GM15510 (cell line): Measurements from ENCODE around the gene KIAA0586.

ENCODE experiments used
- POLR2A ChIP-seq: IDR thresholded peaks from 3 replicates; pipeline ENCODE4 v1.6.1; 2011; ENCODE audit warnings: borderline replicate concordance; ENCODE audit not compliant: insufficient read length; ENCODE audit errors: extremely low read depth

KIAA0586 gene

DNA sequence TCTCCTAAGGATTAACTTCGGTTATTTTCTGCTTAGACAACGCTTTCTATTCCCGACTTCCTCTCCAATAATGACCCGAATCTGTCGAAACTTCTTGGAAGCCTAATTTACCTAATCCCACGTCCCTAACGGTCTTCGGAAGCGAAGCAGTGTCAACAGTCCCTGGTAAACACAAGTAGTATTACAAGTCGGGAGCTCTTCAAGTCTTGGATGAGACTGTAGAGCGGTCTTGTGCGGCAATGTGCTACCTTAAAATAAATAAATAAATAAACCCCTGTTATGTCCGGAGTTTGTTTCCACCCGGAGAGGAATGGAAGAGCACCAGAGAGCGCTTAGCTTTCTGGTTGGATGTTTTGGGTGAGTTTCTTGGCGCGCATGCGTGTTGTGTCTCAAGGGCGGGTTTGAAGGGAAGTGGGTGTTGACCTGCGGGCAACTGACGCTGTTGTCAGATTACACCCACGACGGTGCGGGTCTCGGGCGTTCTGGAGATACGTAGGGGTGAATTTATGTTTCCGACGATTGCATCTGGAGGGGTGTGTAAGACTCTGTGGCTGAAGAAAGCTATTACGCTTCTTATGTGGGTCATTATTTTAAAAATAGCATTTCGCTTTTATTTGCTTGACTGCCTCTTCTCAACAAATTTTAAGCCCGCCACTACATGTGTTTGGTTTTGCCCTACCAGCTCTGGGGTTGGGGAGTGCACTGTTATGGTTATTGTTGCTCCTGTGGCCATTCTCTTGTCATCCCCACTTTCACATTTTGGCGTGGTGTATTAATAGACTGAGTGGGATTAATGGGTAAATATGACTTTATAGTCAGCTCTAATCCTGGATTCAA is at the start of gene KIAA0586, which contains the start of gene TIMM9:
Gene KIAA0586, plus strand, starts transcription at position 439 of the 837 bp plus-strand sequence. CDS start 546 bp downstream, outside the sequence.
Gene TIMM9, minus strand, starts transcription at position 251 of the 837 bp plus-strand sequence. CDS start 15,586 bp downstream, outside the sequence.
- TF ChIP-seq POLR2A: peak; percentile 82

DNA sequence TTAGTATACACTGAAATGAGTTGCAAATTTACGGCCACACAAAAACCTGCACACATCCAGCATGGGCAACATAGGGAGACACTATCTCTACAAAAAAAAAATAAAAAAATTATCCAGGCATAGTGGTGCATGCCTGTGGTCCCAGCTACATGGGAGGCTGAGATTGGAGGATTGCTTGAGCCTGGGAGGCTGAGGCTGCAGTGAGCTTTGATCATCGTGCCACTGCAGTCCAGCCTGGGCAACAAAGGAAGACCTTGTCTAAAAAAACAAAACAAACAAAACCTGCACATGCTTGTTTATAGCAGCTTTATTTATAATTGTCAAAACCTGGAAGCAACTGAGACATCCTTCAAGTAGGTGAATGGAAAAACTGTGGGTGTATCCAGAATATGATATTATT is 36.7 kb upstream of the KIAA0586 start:
- no peak for TF ChIP-seq POLR2A

DNA sequence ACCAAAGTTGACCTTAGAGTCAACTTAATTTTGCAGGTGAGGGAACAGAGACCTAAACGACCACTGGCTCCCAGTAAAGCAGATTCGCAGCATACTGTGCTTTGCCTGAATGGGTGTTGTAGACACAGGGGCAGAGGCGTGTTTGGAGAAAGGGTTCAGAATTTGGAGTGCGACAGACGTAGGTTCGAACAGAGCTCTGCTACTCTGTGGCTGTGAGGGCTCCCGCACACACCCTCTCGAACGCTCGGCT is 32.0 kb upstream of the KIAA0586 start:
- no peak for TF ChIP-seq POLR2A

DNA sequence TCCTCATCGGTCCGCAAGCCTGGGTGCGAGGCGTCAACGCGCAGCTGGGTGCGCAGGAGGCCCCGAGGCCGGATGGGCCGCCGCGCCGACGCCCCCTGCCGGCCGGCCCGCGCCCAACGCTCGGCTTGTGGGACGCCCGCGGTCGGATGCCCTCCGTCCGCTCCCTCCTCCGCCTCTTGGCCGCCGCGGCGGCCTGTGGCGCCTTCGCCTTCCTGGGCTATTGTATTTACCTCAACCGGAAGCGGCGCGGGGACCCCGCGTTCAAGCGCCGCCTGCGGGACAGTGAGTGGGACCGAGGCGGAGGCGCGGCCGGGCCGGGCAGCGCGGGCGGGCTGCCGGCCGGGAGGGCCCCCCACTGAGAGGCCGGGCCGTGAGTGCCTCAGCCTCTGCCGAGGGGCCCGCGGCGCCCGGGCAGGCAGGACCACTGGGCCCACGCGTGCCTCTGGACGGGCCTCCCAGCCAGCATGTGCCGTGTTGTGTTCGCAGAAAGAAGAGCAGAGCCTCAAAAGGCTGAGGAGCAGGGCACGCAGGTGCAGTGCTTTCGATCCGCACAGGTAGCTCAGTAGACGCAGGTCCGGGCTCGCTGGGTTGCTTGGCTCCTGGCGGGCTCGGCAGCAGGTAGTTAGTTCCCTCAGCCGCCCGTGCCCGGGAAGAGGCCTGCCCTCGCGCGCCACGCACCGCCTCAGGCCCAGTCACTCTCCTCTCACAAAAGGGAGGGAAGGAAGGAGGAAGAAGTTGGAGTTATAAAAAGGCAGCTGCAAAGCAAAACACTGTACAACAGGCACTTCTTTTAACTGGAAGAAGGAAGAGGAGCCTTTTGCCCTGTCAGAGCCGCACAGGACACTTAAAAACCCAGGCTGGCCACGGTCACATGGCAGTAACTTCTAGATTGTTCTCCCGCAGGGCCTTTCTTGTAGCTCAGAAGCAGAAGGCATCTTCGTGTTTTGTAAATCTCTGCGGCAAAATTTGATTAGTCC is 31.4 kb upstream of the KIAA0586 start, which contains the start of gene TOMM20L:
Gene TOMM20L, plus strand, starts transcription at position 119 of the 977 bp plus-strand sequence. Its CDS starts 28 bp downstream, at position 147.
- peak; percentile 40 for TF ChIP-seq POLR2A

DNA sequence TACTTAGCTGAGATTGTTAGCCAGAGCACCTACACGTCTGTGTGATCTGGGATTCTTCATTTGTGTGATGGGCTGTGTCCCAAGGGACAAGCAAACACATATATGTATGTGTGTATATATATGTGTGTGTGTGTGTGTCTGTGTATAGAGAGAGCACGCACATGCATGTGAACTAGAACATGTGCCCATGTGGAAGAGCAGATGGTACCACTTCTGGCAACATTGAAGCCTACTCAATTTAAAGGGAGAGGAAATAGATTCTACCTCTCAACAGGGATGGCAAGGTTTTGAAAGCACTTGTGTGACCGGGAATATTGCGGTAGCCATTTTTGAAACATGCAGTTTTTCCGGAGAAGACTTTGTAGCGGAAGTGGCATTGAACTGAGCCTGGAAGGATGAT is 30.4 kb upstream of the KIAA0586 start:
- TF ChIP-seq POLR2A: no peak

DNA sequence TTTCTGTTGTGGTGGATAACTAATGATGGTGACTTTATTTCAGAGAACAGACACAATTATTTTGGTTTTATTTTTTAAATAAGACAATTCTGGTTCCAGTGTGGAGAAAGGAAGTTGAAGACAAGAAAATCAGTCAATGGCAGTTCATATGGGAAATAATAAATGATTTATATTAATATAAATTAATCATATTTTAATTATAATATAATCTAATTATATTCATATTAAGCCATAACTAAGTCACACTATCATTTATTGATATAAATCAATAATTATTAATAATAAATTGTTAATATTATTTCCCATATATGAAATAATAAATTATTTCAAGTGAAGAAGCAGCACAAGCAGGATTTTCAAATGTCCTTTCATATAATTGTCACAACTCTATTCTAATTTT is 29.0 kb upstream of the KIAA0586 start:
- no peak for TF ChIP-seq POLR2A

DNA sequence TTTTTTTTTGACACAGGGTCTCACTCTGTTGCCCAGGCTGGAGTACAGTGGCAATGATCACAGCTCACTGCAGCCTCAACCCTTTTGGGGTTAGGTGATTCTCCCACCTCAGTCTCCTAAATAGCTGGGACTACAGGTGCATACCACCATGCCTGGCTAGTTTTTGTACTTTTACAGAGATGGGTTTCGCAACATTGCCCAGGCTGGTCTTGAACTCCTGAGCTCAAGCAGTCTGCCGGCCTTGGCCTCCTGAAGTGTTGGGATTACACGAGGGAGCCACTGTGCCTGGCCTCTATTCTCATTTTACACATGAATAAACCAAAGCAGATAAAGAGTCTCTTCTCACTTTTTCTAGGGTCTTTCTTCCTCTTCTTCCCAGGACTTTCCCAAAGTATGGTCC is 28.6 kb upstream of the KIAA0586 start:
- no peak for TF ChIP-seq POLR2A

DNA sequence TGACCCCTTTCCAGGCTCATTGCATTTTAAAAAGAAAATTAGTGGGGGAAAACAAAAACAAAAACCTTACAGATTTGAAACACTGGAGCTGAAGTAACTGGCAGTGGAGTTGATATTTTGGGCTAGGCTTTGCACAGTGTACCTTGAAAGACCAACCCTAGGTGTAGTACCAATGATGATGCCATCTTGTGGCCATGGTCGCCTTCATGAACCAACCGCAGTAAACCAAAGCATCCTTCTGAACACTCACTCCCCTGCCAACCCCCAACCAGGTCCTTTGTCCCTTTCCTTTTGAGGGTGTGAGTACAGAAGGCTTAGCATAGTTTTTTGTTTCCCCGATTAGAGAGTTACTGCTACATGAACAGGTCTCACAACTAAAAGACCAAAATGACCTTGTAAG is 25.9 kb upstream of the KIAA0586 start:
- no peak for TF ChIP-seq POLR2A

DNA sequence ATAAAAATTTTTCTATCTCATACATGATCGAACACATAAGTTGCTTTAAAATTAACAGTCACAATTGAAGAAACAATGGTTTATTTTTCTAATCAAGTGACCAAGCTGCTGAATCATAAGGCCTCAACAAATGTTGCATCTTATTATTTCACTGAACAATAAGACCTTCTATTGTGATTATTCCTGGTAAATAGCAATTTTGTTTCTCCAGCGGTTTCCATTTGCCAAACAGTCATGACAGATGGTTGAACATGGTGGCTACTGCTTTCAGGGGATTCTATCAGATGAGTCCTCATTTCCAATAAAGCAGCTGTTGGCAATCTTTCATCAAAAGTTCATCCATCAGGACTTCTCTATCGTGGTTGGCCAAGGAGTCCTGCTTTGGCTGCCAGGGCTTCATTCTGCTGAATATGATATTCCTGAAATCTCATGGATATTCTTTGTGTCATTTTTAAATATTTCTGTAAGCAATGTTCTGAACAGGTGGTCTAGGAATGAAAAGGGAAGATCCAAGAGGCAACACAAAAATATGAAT is 18.8 kb upstream of the KIAA0586 start:
- TF ChIP-seq POLR2A: no peak

DNA sequence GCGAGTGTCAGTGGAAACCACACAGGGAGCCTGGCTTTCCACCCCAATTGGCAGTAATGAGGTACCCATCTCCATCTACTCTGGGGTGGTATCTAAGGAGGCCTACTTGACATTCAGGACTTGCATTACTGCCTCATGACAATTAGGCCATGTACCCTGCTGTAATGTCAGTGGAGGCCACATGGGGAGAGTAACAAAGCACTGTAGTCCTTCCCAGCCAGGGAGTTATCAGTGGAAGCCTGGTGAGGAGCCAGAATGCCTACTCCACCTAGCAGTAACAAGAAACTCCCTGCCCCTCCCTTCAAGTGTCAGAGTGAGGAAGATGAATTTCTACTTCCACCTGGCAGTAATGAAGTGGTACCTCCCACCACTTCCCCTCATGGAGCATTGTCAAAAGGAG is 12.7 kb upstream of the KIAA0586 start:
- no peak for TF ChIP-seq POLR2A

DNA sequence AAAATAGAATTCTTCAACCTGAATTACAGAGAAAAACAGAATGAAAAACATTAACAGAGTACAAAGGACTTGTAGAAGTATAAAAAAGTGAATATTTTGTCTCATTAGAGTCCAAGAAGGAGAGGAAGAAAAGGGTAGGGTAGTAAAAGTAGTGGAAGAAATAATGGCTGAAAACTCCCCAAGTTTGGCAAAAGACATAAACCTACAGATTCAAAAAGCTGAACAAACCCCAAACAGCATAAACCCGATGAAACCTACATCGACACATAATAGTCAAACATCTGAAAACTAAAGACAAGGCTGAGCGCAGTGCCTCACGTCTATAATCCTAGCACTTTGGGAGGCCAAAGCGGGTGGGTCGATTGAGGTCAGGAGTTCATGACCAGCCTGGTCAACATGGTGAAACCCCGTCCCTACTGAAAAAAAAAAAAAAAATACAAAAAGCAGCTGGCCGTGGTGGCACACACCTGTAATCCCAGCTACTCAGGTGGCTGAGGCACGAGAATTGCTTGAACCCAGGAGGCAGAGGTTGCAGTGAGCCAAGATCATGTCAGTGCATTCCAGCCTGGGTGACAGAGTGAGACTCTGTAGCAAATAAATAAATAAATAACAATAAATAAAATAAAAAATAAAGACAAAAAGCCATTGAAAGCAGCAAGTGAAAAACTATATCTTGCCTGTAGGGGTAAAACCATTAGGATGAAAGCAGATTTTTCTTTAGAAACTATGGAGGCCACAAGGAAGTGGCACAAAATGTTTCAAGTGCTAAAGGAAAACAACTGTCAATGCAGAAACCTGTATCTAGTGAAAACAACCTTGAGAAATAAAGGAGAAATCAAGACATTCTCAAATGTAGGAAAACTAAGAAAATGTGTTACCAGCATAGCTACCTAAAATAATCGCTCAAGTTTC is 11.6 kb upstream of the KIAA0586 start:
- TF ChIP-seq POLR2A: no peak

DNA sequence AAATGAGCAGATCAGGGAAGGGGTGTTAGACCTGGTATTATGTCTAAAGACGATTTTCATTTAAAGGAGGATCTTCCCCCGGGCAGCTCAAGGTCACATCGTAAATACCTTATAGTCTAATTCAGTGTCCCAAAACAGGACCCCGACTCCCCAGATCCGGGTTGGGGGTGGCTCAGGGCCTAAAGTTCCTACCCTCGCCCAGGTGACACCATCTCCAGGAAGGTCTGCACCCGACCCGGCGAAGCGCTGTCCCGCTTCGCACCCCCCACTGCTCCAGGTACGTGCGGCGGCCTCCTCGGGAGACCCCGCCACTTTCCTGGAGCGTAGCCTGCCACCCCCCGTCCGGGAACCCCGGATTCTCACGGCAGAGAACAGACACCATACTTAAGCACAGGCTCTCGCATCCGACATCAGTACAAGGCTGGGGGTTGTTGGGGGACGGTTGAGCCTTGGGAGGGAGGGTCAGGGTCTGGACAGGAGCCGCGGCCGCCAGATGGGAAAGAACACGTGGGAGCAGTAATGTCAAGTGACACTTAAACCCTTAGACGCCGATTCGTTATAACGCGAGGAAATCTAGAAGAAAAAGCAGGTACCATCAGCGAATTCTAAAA is 744 bp upstream of the KIAA0586 start:
- peak; percentile 40 for TF ChIP-seq POLR2A

DNA sequence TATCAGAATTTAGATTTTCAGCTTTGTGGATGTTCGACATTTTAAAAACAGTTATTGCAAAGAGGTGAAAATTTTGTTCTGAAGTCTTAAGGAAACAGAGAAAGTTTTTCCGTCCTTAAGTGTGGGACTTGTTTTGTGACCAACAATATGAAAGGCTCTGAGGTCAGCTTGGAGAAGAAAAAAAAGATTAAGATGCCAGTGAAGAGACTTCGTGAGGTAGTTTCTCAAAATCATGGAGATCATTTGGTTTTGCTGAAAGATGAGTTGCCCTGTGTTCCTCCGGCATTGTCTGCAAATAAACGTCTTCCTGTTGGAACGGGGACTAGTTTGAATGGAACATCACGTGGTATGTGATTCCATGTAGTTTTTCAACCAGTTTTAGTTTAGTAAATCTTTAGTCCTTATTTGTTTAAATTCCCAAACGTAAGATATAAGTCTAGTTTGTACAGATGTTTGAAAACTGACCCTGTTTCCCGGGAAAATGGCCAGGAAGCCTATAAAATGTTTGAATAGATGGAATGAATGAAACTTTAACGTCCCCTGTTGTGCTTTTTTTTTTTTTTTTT is 682 bp downstream of the KIAA0586 start:
- TF ChIP-seq POLR2A: no peak
